Hepatocyte (in vitro differentiated cells): ENCODE measurements around the gene CMKLR1. TPM values are rescaled to one million over a fixed set of nuclear protein-coding genes. Genes with fewer than 3 reads are reported as not detected.

Experiments
- DNase-seq: peaks from one replicate; pipeline ENCODE4 v3.0.0-alpha.2; 2016; ENCODE audit warnings: low spot score
- H2AFZ ChIP-seq: fragments of 200-600 bp; sonication (generic); 2 replicates; pipeline ENCODE4 v1.6.0; 2016; ENCODE audit warnings: antibody characterized with exemption, mild to moderate bottlenecking
- H3K27ac ChIP-seq: fragments of 200-600 bp; sonication (generic); 2 replicates; pipeline ENCODE4 v1.5.1; 2016; ENCODE audit warnings: mild to moderate bottlenecking
- H3K27me3 ChIP-seq: fragments of 200-600 bp; sonication (generic); 2 replicates; pipeline ENCODE4 v1.6.1; 2016
- H3K36me3 ChIP-seq: fragments of 200-600 bp; sonication (generic); replicated peaks from 2 replicates; pipeline ENCODE4 v1.5.1; 2016; ENCODE audit warnings: low read depth; ENCODE audit not compliant: insufficient read depth
- H3K4me1 ChIP-seq: fragments of 200-600 bp; sonication (generic); 2 replicates; pipeline ENCODE4 v1.5.1; 2016; ENCODE audit warnings: mild to moderate bottlenecking, moderate library complexity; ENCODE audit not compliant: insufficient read depth
- H3K4me2 ChIP-seq: fragments of 200-600 bp; sonication (generic); 2 replicates; pipeline ENCODE4 v1.6.0; 2016
- H3K4me3 ChIP-seq: fragments of 200-600 bp; sonication (generic); 2 replicates; pipeline ENCODE4 v1.5.1; 2016; ENCODE audit warnings: mild to moderate bottlenecking
- H3K79me2 ChIP-seq: fragments of 200-600 bp; sonication (generic); 2 replicates; pipeline ENCODE4 v1.6.0; 2017; ENCODE audit warnings: mild to moderate bottlenecking
- H3K9me2 ChIP-seq: fragments of 200-600 bp; sonication (generic); replicated peaks from 2 replicates; pipeline ENCODE4 v1.6.0; 2017; ENCODE audit warnings: mild to moderate bottlenecking; ENCODE audit not compliant: insufficient read depth
- H3K9me3 ChIP-seq: fragments of 200-600 bp; sonication (generic); 2 replicates; pipeline ENCODE4 v1.5.1; 2016; ENCODE audit warnings: low read depth, mild to moderate bottlenecking
- H4K20me1 ChIP-seq: fragments of 200-600 bp; sonication (generic); 2 replicates; pipeline ENCODE4 v1.6.0; 2016; ENCODE audit warnings: mild to moderate bottlenecking; ENCODE audit not compliant: insufficient read depth, poor library complexity, severe bottlenecking
- CTCF ChIP-seq: fragments of 200-600 bp; sonication (generic); IDR thresholded peaks from 2 replicates; pipeline ENCODE4 v1.5.1; 2016; ENCODE audit warnings: antibody characterized with exemption, mild to moderate bottlenecking; ENCODE audit not compliant: poor library complexity
- EZH2 ChIP-seq: fragments of 200-600 bp; sonication (generic); IDR thresholded peaks from 2 replicates; pipeline ENCODE4 v1.6.1; 2016; ENCODE audit warnings: antibody characterized with exemption, mild to moderate bottlenecking, borderline replicate concordance
- EZH2phosphoT487 ChIP-seq: fragments of 200-600 bp; sonication (generic); IDR thresholded peaks from one replicate; pipeline ENCODE4 v1.6.1; 2018; ENCODE audit warnings: antibody characterized with exemption, mild to moderate bottlenecking, low read depth, moderate library complexity; ENCODE audit not compliant: unreplicated experiment, severe bottlenecking
- WGBS: methylation state at CpG from one replicate; pipeline ENCODE4 v1.1.6; 2016; ENCODE audit warnings: low lambda C conversion rate; ENCODE audit errors: missing lambda C conversion rate; 5-methylcytosine and 5-hydroxymethylcytosine counted together
- polyA plus RNA-seq: library from polyadenylated mRNA; unstranded; fragments of >200 nt; fragmentation: Nextera tagmentation; extraction: Ambion mirVana; gene quantifications from 2 replicates; pipeline ENCODE4 v1.2.1, GENCODE V29; 2016
- total RNA-seq: library from RNA; depleted of rRNA; stranded (reverse); fragments of >200 nt; gene quantifications from 2 replicates; pipeline ENCODE4 v1.2.3, GENCODE V29; 2014

Gene CMKLR1
- total and polyA plus RNA-seq, 2 experiments from 2014 or later = 2.2 to 3.1 TPM

GRCh38 chr12:108320507-108321293 lies 18.4 kb downstream of the CMKLR1 start:
- no peaks in the 10 kb centered on the region for H3K27me3 ChIP-seq

GRCh38 chr12:108319277-108320234 lies 19.6 kb downstream of the CMKLR1 start:
- Histone ChIP-seq H3K79me2 (no peaks in the 10 kb centered on the region), H3K27me3 (no peaks in the 10 kb centered on the region), H3K9me3 (no peaks in the 10 kb centered on the region), H3K4me1 (no peaks in the 10 kb centered on the region), H3K9me2 (no peaks in the 10 kb centered on the region), H3K27ac (no peak overlapping the region), H4K20me1 (no peaks in the 10 kb centered on the region), H2AFZ (no peak overlapping the region), H3K4me3 (no peak overlapping the region), H3K4me2 (no peak overlapping the region), H3K36me3 (no peaks in the 10 kb centered on the region)
- 69% methylated on average over 2 of the region's 2 CpGs for WGBS
- no peak for DNase-seq
- TF ChIP-seq EZH2 = no peak
- no peak for TF ChIP-seq EZH2phosphoT487
- no peak for TF ChIP-seq CTCF

More at GRCh38 chr12:108320507-108321293, 18.4 kb downstream of the CMKLR1 start:
- no peaks in the 10 kb centered on the region for H3K9me3 ChIP-seq
- H3K79me2 ChIP-seq = no peaks in the 10 kb centered on the region
- H3K36me3 ChIP-seq = no peaks in the 10 kb centered on the region
- H3K4me2 ChIP-seq = no peak overlapping the region
- TF ChIP-seq EZH2phosphoT487 (no peak), CTCF (no peak), EZH2 (no peak)
- no peak overlapping the region for H3K27ac ChIP-seq
- no peak for DNase-seq
- no peak overlapping the region for H3K4me3 ChIP-seq
- H3K9me2 ChIP-seq = no peaks in the 10 kb centered on the region
- 33% methylated on average over 4 of the region's 4 CpGs for WGBS
- no peaks in the 10 kb centered on the region for H4K20me1 ChIP-seq
- no peak overlapping the region for H2AFZ ChIP-seq
- H3K4me1 ChIP-seq = no peaks in the 10 kb centered on the region

- H3K9me3 ChIP-seq = no peaks in the 10 kb centered on the region
- no peaks in the 10 kb centered on the region for H3K36me3 ChIP-seq
- H3K4me2 ChIP-seq = no peak overlapping the region
- no peaks in the 10 kb centered on the region for H4K20me1 ChIP-seq
- H3K4me1 ChIP-seq = peaks cover 5% of the 10 kb centered on the region
- H3K27me3 ChIP-seq = no peaks in the 10 kb centered on the region
- no peak for TF ChIP-seq EZH2phosphoT487
- no peak for TF ChIP-seq EZH2
- no peak for TF ChIP-seq CTCF
- 80% methylated on average over 6 of the region's 6 CpGs for WGBS
- no peak overlapping the region for H3K4me3 ChIP-seq
- no peaks in the 10 kb centered on the region for H3K9me2 ChIP-seq
- no peak for DNase-seq
- no peak overlapping the region for H2AFZ ChIP-seq
- H3K27ac ChIP-seq = no peak overlapping the region
- H3K79me2 ChIP-seq = no peaks in the 10 kb centered on the region
Measured at GRCh38 chr12:108318472-108319275, 20.4 kb downstream of the CMKLR1 start.
